Activated T-cell treated with anti-CD3 and anti-CD28 coated beads, Interleukin-2, amount 50 U/mL, for 72 hours (primary cell): Measurements from ENCODE around the gene GATAD2B. TPM values are rescaled to one million over a fixed set of nuclear protein-coding genes. Genes with fewer than 3 reads are reported as not detected.
"Not testable (repeated sequence)": the region's sequence is repeated elsewhere in the genome, so short reads cannot be mapped to it uniquely, and the experiment has no call there.

Experiments
- ATAC-seq, 2 donors: fragments of 150-1000 bp; cut with Tn5 transposase; replicated peaks in 1 of 2; 2 replicates each; pipeline ENCODE4 v1.10.0; 2021; ENCODE audit warnings: moderate library complexity in 2 of 2, mild to moderate bottlenecking in 1 of 2
- DNase-seq, 2 donors: peaks; one replicate each; pipeline ENCODE4 v3.0.0; 2021 to 2022; ENCODE audit warnings: mixed read lengths in 1 of 2
- H3K27ac Mint-ChIP-seq: one replicate; pipeline ENCODE4 v1.8.0; 2022; ENCODE audit warnings: mild to moderate bottlenecking, moderate library complexity, mixed read lengths
- H3K27me3 Mint-ChIP-seq: one replicate; pipeline ENCODE4 v1.8.0; 2022; ENCODE audit warnings: low read depth, mixed read lengths
- H3K36me3 Mint-ChIP-seq, 2 donors: one replicate each; pipeline ENCODE4 v1.8.0; 2022; ENCODE audit warnings: mixed read lengths in 2 of 2, mild to moderate bottlenecking in 1 of 2; ENCODE audit not compliant: insufficient read depth in 2 of 2
- H3K4me1 Mint-ChIP-seq: one replicate; pipeline ENCODE4 v1.8.0; 2022; ENCODE audit warnings: low read depth, mixed read lengths
- H3K4me3 Mint-ChIP-seq, 2 donors: one replicate each; pipeline ENCODE4 v1.8.0; 2022; ENCODE audit warnings: mild to moderate bottlenecking in 2 of 2, mixed read lengths in 2 of 2, moderate library complexity in 2 of 2
- H3K9me3 Mint-ChIP-seq, 2 donors: one replicate each; pipeline ENCODE4 v1.8.0; 2022; ENCODE audit warnings: mixed read lengths in 2 of 2
- total RNA-seq, 2 donors: library from RNA; stranded (reverse); gene quantifications; one replicate each; pipeline ENCODE4 v1.2.3, GENCODE V29; 2022

The GATAD2B gene
- total RNA-seq, 2 donors from 2014 or later, result 87.4 to 106 TPM

GRCh38 chr1:153849487-153850185 lies 73.1 kb downstream of the GATAD2B start:
- Mint-ChIP-seq H3K9me3 (no peaks in the 10 kb centered on the region), H3K27me3 (no peaks in the 10 kb centered on the region), H3K4me3 (peak overlapping the region; percentile 43 to 74), H3K4me1 (peaks cover 35% of the 10 kb centered on the region), H3K36me3 (peaks cover 0 to 20% of the 10 kb centered on the region in 2 donors), H3K27ac (peak overlapping the region; percentile 91)
- DNase-seq (peak; percentile 19 to 22), ATAC-seq (peak; percentile 55 to 58)

- Mint-ChIP-seq H3K4me1 (peaks cover 35% of the 10 kb centered on the region), H3K9me3 (no peaks in the 10 kb centered on the region), H3K27ac (no peak overlapping the region), H3K36me3 (peaks cover 0 to 19% of the 10 kb centered on the region in 2 donors), H3K4me3 (no peak overlapping the region), H3K27me3 (no peaks in the 10 kb centered on the region)
- ATAC-seq (no peak), DNase-seq (no peak)
Measured at GRCh38 chr1:153848805-153849204, 74.0 kb downstream of the GATAD2B start.

GRCh38 chr1:153845158-153845557 lies 77.6 kb downstream of the GATAD2B start:
- ATAC-seq (no peak), DNase-seq (no peak)
- Mint-ChIP-seq H3K4me1 (peaks cover 39% of the 10 kb centered on the region), H3K36me3 (peaks cover 0 to 4% of the 10 kb centered on the region in 2 donors), H3K27me3 (no peaks in the 10 kb centered on the region), H3K27ac (no peak overlapping the region), H3K4me3 (no peak overlapping the region), H3K9me3 (no peaks in the 10 kb centered on the region)

- H3K36me3 Mint-ChIP-seq, H3K4me3 Mint-ChIP-seq, H3K27ac Mint-ChIP-seq, H3K9me3 Mint-ChIP-seq, DNase-seq, ATAC-seq, H3K27me3 Mint-ChIP-seq: not testable (repeated sequence)
- peaks cover 31% of the 10 kb centered on the region for H3K4me1 Mint-ChIP-seq
Measured at GRCh38 chr1:153844349-153844748, 78.4 kb downstream of the GATAD2B start.

- Mint-ChIP-seq H3K4me1 (peaks cover 28% of the 10 kb centered on the region), H3K4me3 (peak overlapping the region in 1 of 2 donors; percentile 20), H3K36me3 (peaks cover 0 to 3% of the 10 kb centered on the region in 2 donors), H3K9me3 (no peaks in the 10 kb centered on the region), H3K27me3 (no peaks in the 10 kb centered on the region), H3K27ac (peak overlapping the region; percentile 47)
- peak in 1 of 2 donors; percentile 38 for ATAC-seq
- DNase-seq, result no peak
Measured at GRCh38 chr1:153842006-153842471, 80.7 kb downstream of the GATAD2B start.

GRCh38 chr1:153841463-153841994 lies 81.2 kb downstream of the GATAD2B start:
- no peaks in the 10 kb centered on the region for H3K27me3 Mint-ChIP-seq
- H3K36me3 Mint-ChIP-seq, result no peaks in the 10 kb centered on the region
- DNase-seq, result no peak
- peaks cover 28% of the 10 kb centered on the region for H3K4me1 Mint-ChIP-seq
- no peaks in the 10 kb centered on the region for H3K9me3 Mint-ChIP-seq
- no peak for ATAC-seq
- H3K27ac Mint-ChIP-seq, result no peak overlapping the region
- H3K4me3 Mint-ChIP-seq, result no peak overlapping the region

GRCh38 chr1:153840774-153841173 lies 82.0 kb downstream of the GATAD2B start:
- DNase-seq, ATAC-seq, H3K27ac Mint-ChIP-seq, H3K27me3 Mint-ChIP-seq, H3K9me3 Mint-ChIP-seq, H3K4me3 Mint-ChIP-seq, H3K36me3 Mint-ChIP-seq: not testable (repeated sequence)
- H3K4me1 Mint-ChIP-seq, result peaks cover 28% of the 10 kb centered on the region

GRCh38 chr1:153833968-153834367 lies 88.8 kb downstream of the GATAD2B start:
- H3K4me1 Mint-ChIP-seq, H3K4me3 Mint-ChIP-seq, H3K9me3 Mint-ChIP-seq, H3K27ac Mint-ChIP-seq, DNase-seq, H3K27me3 Mint-ChIP-seq, ATAC-seq, H3K36me3 Mint-ChIP-seq: not testable (repeated sequence)

GRCh38 chr1:153833171-153833570 lies 89.6 kb downstream of the GATAD2B start:
- Mint-ChIP-seq H3K9me3 (no peaks in the 10 kb centered on the region), H3K36me3 (peaks cover under 1 to 7% of the 10 kb centered on the region in 2 donors), H3K27me3 (no peaks in the 10 kb centered on the region), H3K27ac (no peak overlapping the region), H3K4me1 (peaks cover 7% of the 10 kb centered on the region), H3K4me3 (no peak overlapping the region)
- ATAC-seq, result no peak
- no peak for DNase-seq

GRCh38 chr1:153832293-153832692 lies 90.5 kb downstream of the GATAD2B start:
- DNase-seq, result no peak
- Mint-ChIP-seq H3K27ac (no peak overlapping the region), H3K27me3 (no peaks in the 10 kb centered on the region), H3K4me1 (peaks cover 7% of the 10 kb centered on the region), H3K36me3 (peaks cover 4 to 10% of the 10 kb centered on the region in 2 donors), H3K9me3 (no peaks in the 10 kb centered on the region), H3K4me3 (no peak overlapping the region)
- no peak for ATAC-seq

GRCh38 chr1:153831026-153831425 lies 91.7 kb downstream of the GATAD2B start:
- no peak for DNase-seq
- Mint-ChIP-seq H3K27me3 (no peaks in the 10 kb centered on the region), H3K27ac (no peak overlapping the region), H3K4me3 (no peak overlapping the region), H3K4me1 (peaks cover 7% of the 10 kb centered on the region), H3K36me3 (peaks cover 4 to 10% of the 10 kb centered on the region in 2 donors), H3K9me3 (no peaks in the 10 kb centered on the region)
- ATAC-seq, result no peak

- Mint-ChIP-seq H3K4me3 (no peak overlapping the region), H3K27me3 (no peaks in the 10 kb centered on the region), H3K9me3 (no peaks in the 10 kb centered on the region), H3K36me3 (peaks cover 4% of the 10 kb centered on the region in 2 donors), H3K27ac (no peak overlapping the region), H3K4me1 (no peaks in the 10 kb centered on the region)
- ATAC-seq (peak; percentile 60 to 68), DNase-seq (no peak)
Measured at GRCh38 chr1:153827168-153827964, 95.4 kb downstream of the GATAD2B start.

GRCh38 chr1:153818876-153819275 lies 103.9 kb downstream of the GATAD2B start:
- H3K4me3 Mint-ChIP-seq, result no peak overlapping the region

More at GRCh38 chr1:153818876-153819275, 103.9 kb downstream of the GATAD2B start:
- ATAC-seq (no peak), DNase-seq (no peak)
- H3K27ac Mint-ChIP-seq, result peak overlapping the region; percentile 42
- peaks cover 12 to 22% of the 10 kb centered on the region in 2 donors for H3K36me3 Mint-ChIP-seq
- no peaks in the 10 kb centered on the region for H3K9me3 Mint-ChIP-seq
- H3K27me3 Mint-ChIP-seq, result no peaks in the 10 kb centered on the region
- no peaks in the 10 kb centered on the region for H3K4me1 Mint-ChIP-seq
